ENCODE data around the gene RPUSD1.

The RPUSD1 gene

GRCh38 chr16:766008-766819, 22.0 kb downstream of the RPUSD1 start:
- H3K9me3 Mint-ChIP-seq = no peaks in the 10 kb centered on the region
- H3K27ac Mint-ChIP-seq = no peak overlapping the region
- H3K4me3 Mint-ChIP-seq = no peak overlapping the region
- no peaks in the 10 kb centered on the region for H3K36me3 Mint-ChIP-seq (ENCODE audit: low read depth)
- DNase-seq (ENCODE audit: low spot score) = no peak
- H3K27me3 Mint-ChIP-seq (ENCODE audit: low read depth) = no peaks in the 10 kb centered on the region
- no peaks in the 10 kb centered on the region for H3K4me1 Mint-ChIP-seq (ENCODE audit: low read depth)

GRCh38 chr16:765488-765865, 22.7 kb downstream of the RPUSD1 start:
- H3K27me3 Mint-ChIP-seq (ENCODE audit: low read depth) = no peaks in the 10 kb centered on the region
- no peaks in the 10 kb centered on the region for H3K36me3 Mint-ChIP-seq (ENCODE audit: low read depth)
- no peak overlapping the region for H3K27ac Mint-ChIP-seq
- no peak for DNase-seq (ENCODE audit: low spot score)
- H3K4me1 Mint-ChIP-seq (ENCODE audit: low read depth) = no peaks in the 10 kb centered on the region
- H3K4me3 Mint-ChIP-seq = no peak overlapping the region
- no peaks in the 10 kb centered on the region for H3K9me3 Mint-ChIP-seq

GRCh38 chr16:764848-765487, 23.2 kb downstream of the RPUSD1 start:
- Mint-ChIP-seq H3K27me3 (ENCODE audit: low read depth) (no peaks in the 10 kb centered on the region), H3K27ac (no peak overlapping the region), H3K4me1 (ENCODE audit: low read depth) (no peaks in the 10 kb centered on the region), H3K36me3 (ENCODE audit: low read depth) (no peaks in the 10 kb centered on the region), H3K4me3 (no peak overlapping the region), H3K9me3 (no peaks in the 10 kb centered on the region)
- DNase-seq (ENCODE audit: low spot score) = no peak

- no peak overlapping the region for H3K27ac Mint-ChIP-seq
- H3K4me1 Mint-ChIP-seq (ENCODE audit: low read depth) = no peaks in the 10 kb centered on the region
- H3K9me3 Mint-ChIP-seq = no peaks in the 10 kb centered on the region
These were observed 23.9 kb downstream of the RPUSD1 start for GRCh38 chr16:764184-764750.

GRCh38 chr16:763369-764183, 24.6 kb downstream of the RPUSD1 start:
- no peaks in the 10 kb centered on the region for H3K9me3 Mint-ChIP-seq
- no peak overlapping the region for H3K27ac Mint-ChIP-seq

More at GRCh38 chr16:764184-764750, 23.9 kb downstream of the RPUSD1 start:
- DNase-seq (ENCODE audit: low spot score) = no peak
- H3K36me3 Mint-ChIP-seq (ENCODE audit: low read depth) = no peaks in the 10 kb centered on the region
- H3K27me3 Mint-ChIP-seq (ENCODE audit: low read depth) = no peaks in the 10 kb centered on the region
- no peak overlapping the region for H3K4me3 Mint-ChIP-seq

GRCh38 chr16:762595-763268, 25.4 kb downstream of the RPUSD1 start:
- no peaks in the 10 kb centered on the region for H3K9me3 Mint-ChIP-seq
- no peak overlapping the region for H3K27ac Mint-ChIP-seq

More at GRCh38 chr16:763369-764183, 24.6 kb downstream of the RPUSD1 start:
- Mint-ChIP-seq H3K36me3 (ENCODE audit: low read depth) (no peaks in the 10 kb centered on the region), H3K4me3 (no peak overlapping the region), H3K4me1 (ENCODE audit: low read depth) (no peaks in the 10 kb centered on the region), H3K27me3 (ENCODE audit: low read depth) (no peaks in the 10 kb centered on the region)
- no peak for DNase-seq (ENCODE audit: low spot score)

GRCh38 chr16:761625-762513, 26.3 kb downstream of the RPUSD1 start:
- Mint-ChIP-seq H3K27ac (no peak overlapping the region), H3K4me3 (no peak overlapping the region)

More at GRCh38 chr16:762595-763268, 25.4 kb downstream of the RPUSD1 start:
- Mint-ChIP-seq H3K36me3 (ENCODE audit: low read depth) (no peaks in the 10 kb centered on the region), H3K27me3 (ENCODE audit: low read depth) (no peaks in the 10 kb centered on the region), H3K4me1 (ENCODE audit: low read depth) (no peaks in the 10 kb centered on the region), H3K4me3 (no peak overlapping the region)
- no peak for DNase-seq (ENCODE audit: low spot score)

GRCh38 chr16:760545-761343, 27.4 kb downstream of the RPUSD1 start, which contains the start of gene MSLN:
MSLN (plus strand) TSS chr16:760734; CDS start chr16:762681, 1,947 bp downstream.
- Mint-ChIP-seq H3K9me3 (no peaks in the 10 kb centered on the region), H3K4me3 (no peak within 1 kb of the TSS), H3K27ac (no peak within 1 kb of the TSS), H3K27me3 (ENCODE audit: low read depth) (peaks cover 5% of the 10 kb centered on the region), H3K36me3 (ENCODE audit: low read depth) (no peaks in the 10 kb centered on the region), H3K4me1 (ENCODE audit: low read depth) (no peaks in the 10 kb centered on the region)
- no peak for DNase-seq (ENCODE audit: low spot score)

More at GRCh38 chr16:761625-762513, 26.3 kb downstream of the RPUSD1 start:
- H3K36me3 Mint-ChIP-seq (ENCODE audit: low read depth) = no peaks in the 10 kb centered on the region
- no peaks in the 10 kb centered on the region for H3K4me1 Mint-ChIP-seq (ENCODE audit: low read depth)
- no peaks in the 10 kb centered on the region for H3K9me3 Mint-ChIP-seq
- DNase-seq (ENCODE audit: low spot score) = no peak
- H3K27me3 Mint-ChIP-seq (ENCODE audit: low read depth) = no peaks in the 10 kb centered on the region

- no peak for DNase-seq (ENCODE audit: low spot score)
- H3K9me3 Mint-ChIP-seq = no peaks in the 10 kb centered on the region
- H3K27me3 Mint-ChIP-seq (ENCODE audit: low read depth) = peaks cover 7% of the 10 kb centered on the region
These were observed 28.1 kb downstream of the RPUSD1 start for GRCh38 chr16:760065-760464.

GRCh38 chr16:759110-759910, 28.9 kb downstream of the RPUSD1 start:
- Mint-ChIP-seq H3K27ac (no peak overlapping the region), H3K4me1 (ENCODE audit: low read depth) (no peaks in the 10 kb centered on the region), H3K4me3 (no peak overlapping the region), H3K27me3 (ENCODE audit: low read depth) (peaks cover 7% of the 10 kb centered on the region), H3K36me3 (ENCODE audit: low read depth) (no peaks in the 10 kb centered on the region), H3K9me3 (no peaks in the 10 kb centered on the region)
- no peak for DNase-seq (ENCODE audit: low spot score)

More at GRCh38 chr16:760065-760464, 28.1 kb downstream of the RPUSD1 start:
- Mint-ChIP-seq H3K27ac (no peak overlapping the region), H3K4me1 (ENCODE audit: low read depth) (no peaks in the 10 kb centered on the region), H3K4me3 (no peak overlapping the region), H3K36me3 (ENCODE audit: low read depth) (no peaks in the 10 kb centered on the region)

- Mint-ChIP-seq H3K27ac (no peak overlapping the region), H3K9me3 (no peaks in the 10 kb centered on the region), H3K36me3 (ENCODE audit: low read depth) (no peaks in the 10 kb centered on the region), H3K27me3 (ENCODE audit: low read depth) (peaks cover 7% of the 10 kb centered on the region), H3K4me1 (ENCODE audit: low read depth) (no peaks in the 10 kb centered on the region), H3K4me3 (no peak overlapping the region)
- no peak for DNase-seq (ENCODE audit: low spot score)
These were observed 31.8 kb downstream of the RPUSD1 start for GRCh38 chr16:756428-756827.
